Endodermal cell (in vitro differentiated cells): ENCODE measurements around the gene ATP6V1D. TPM values are rescaled to one million over a fixed set of nuclear protein-coding genes. Genes with fewer than 3 reads are reported as not detected.
"Not testable (repeated sequence)": the region's sequence is repeated elsewhere in the genome, so short reads cannot be mapped to it uniquely, and the experiment has no call there.

Experiments
- DNase-seq: peaks from one replicate; pipeline ENCODE4 v3.0.0-alpha.2; 2017
- H3K27ac ChIP-seq: 2 replicates; pipeline ENCODE4 v1.5.1; 2013; ENCODE audit warnings: mild to moderate bottlenecking, low read depth, low read length, moderate library complexity
- H3K27me3 ChIP-seq: 2 replicates; pipeline ENCODE4 v1.6.1; 2013; ENCODE audit warnings: mild to moderate bottlenecking, low read length, moderate library complexity; ENCODE audit not compliant: insufficient read depth, control insufficient read depth, poor library complexity, severe bottlenecking
- H3K36me3 ChIP-seq: 2 replicates; pipeline ENCODE4 v1.7.0; 2013; ENCODE audit warnings: mild to moderate bottlenecking, low read length, moderate library complexity; ENCODE audit not compliant: control insufficient read depth, insufficient read depth
- H3K4me1 ChIP-seq: one replicate; pipeline ENCODE4 v1.7.0; 2013; ENCODE audit warnings: low read length; ENCODE audit not compliant: control insufficient read depth, insufficient read depth
- H3K4me3 ChIP-seq: 2 replicates; pipeline ENCODE4 v1.5.1; 2013; ENCODE audit warnings: mild to moderate bottlenecking, low read length, moderate library complexity
- H3K9ac ChIP-seq: 2 replicates; pipeline ENCODE4 v1.6.1; 2013; ENCODE audit warnings: mild to moderate bottlenecking, low read length, moderate library complexity; ENCODE audit not compliant: poor library complexity, severe bottlenecking; ENCODE audit errors: extremely low read depth
- H3K9me3 ChIP-seq: 2 replicates; pipeline ENCODE4 v1.6.1; 2013; ENCODE audit warnings: mild to moderate bottlenecking, low read length, moderate library complexity; ENCODE audit not compliant: control insufficient read depth
- H3K27ac Mint-ChIP-seq: 2 replicates; pipeline ENCODE4 v1.8.0; 2020; ENCODE audit warnings: mixed read lengths
- H3K27me3 Mint-ChIP-seq: 2 replicates; pipeline ENCODE4 v1.8.0; 2021; ENCODE audit warnings: mild to moderate bottlenecking, mixed read lengths; ENCODE audit not compliant: insufficient read depth
- H3K36me3 Mint-ChIP-seq: 2 replicates; pipeline ENCODE4 v1.8.0; 2020; ENCODE audit warnings: low read depth, mixed read lengths
- H3K4me1 Mint-ChIP-seq: 2 replicates; pipeline ENCODE4 v1.8.0; 2020; ENCODE audit warnings: mixed read lengths
- H3K4me3 Mint-ChIP-seq: 2 replicates; pipeline ENCODE4 v1.8.0; 2020; ENCODE audit warnings: mild to moderate bottlenecking, moderate library complexity, mixed read lengths
- H3K9me3 Mint-ChIP-seq: 2 replicates; pipeline ENCODE4 v1.8.0; 2020; ENCODE audit warnings: mild to moderate bottlenecking, mixed read lengths
- WGBS, 2 experiments: methylation state at CpG; one replicate each; pipeline versions ENCODE4 v1.1.5 to v1.1.7; 2013; ENCODE audit warnings: missing lambda C conversion rate in 2 of 2, mixed read lengths in 1 of 2; ENCODE audit not compliant: insufficient coverage in 1 of 2, insufficient read length in 1 of 2; 5-methylcytosine and 5-hydroxymethylcytosine counted together
- total RNA-seq, 2 donors: library from RNA; stranded (reverse); fragmentation: NEBNext Ultra II Directional in 1 of 2; extraction: Animal tissue kit (Norgen Biotek cat#: 25700) in 1 of 2; gene quantifications; 2 replicates in 1 of 2; 3 replicates in 1 of 2; pipeline ENCODE4 v1.2.1, GENCODE V29; 2021
- TF ChIP-seq, protein P1 (sequence below): fragments of 200-600 bp; sonication (generic); conservative IDR thresholded peaks from 2 replicates; pipeline ENCODE4 v1.5.0; 2021; ENCODE audit warnings: antibody characterized with exemption, mild to moderate bottlenecking

The ATP6V1D gene
- total RNA-seq, 2 donors from 2014 or later = 82.2 to 108 TPM

DNA sequence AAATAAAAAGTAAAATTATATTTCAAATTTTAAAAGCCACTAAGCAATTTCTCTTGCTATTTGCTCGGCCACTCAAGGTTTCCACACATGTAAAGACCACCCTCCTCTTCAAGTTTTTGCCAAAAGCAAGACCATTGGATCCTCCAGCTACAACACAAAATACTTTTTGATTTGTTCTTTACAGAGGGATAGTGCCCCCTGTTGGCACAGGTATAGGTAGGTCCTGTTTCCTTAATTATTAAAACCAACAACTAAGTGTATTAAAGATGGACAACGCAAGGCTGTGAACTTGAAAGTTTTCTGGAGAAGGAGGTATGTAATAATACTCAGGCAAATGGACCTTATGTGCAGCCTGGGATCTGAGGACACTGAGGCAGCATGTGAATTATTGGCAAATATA is 23.8 kb downstream of the ATP6V1D start:
- Mint-ChIP-seq H3K4me1 (peaks cover 7% of the 10 kb centered on the region), H3K27me3 (no peaks in the 10 kb centered on the region), H3K4me3 (no peak overlapping the region), H3K9me3 (peaks cover 6% of the 10 kb centered on the region), H3K36me3 (peaks cover 71% of the 10 kb centered on the region), H3K27ac (no peak overlapping the region)
- Histone ChIP-seq H3K27ac (no peak overlapping the region), H3K9me3 (peaks cover 8% of the 10 kb centered on the region), H3K9ac (no peak overlapping the region), H3K4me3 (no peak overlapping the region), H3K36me3 (peaks cover 92% of the 10 kb centered on the region), H3K27me3 (no peaks in the 10 kb centered on the region), H3K4me1 (peaks cover 3% of the 10 kb centered on the region)
- DNase-seq = peak; percentile 59
- WGBS, 2 experiments = 95 to 100% methylated on average over 1 to 2 of the region's 2 CpGs
- TF ChIP-seq, protein P1, sequence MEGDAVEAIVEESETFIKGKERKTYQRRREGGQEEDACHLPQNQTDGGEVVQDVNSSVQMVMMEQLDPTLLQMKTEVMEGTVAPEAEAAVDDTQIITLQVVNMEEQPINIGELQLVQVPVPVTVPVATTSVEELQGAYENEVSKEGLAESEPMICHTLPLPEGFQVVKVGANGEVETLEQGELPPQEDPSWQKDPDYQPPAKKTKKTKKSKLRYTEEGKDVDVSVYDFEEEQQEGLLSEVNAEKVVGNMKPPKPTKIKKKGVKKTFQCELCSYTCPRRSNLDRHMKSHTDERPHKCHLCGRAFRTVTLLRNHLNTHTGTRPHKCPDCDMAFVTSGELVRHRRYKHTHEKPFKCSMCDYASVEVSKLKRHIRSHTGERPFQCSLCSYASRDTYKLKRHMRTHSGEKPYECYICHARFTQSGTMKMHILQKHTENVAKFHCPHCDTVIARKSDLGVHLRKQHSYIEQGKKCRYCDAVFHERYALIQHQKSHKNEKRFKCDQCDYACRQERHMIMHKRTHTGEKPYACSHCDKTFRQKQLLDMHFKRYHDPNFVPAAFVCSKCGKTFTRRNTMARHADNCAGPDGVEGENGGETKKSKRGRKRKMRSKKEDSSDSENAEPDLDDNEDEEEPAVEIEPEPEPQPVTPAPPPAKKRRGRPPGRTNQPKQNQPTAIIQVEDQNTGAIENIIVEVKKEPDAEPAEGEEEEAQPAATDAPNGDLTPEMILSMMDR = peak; percentile 82

DNA sequence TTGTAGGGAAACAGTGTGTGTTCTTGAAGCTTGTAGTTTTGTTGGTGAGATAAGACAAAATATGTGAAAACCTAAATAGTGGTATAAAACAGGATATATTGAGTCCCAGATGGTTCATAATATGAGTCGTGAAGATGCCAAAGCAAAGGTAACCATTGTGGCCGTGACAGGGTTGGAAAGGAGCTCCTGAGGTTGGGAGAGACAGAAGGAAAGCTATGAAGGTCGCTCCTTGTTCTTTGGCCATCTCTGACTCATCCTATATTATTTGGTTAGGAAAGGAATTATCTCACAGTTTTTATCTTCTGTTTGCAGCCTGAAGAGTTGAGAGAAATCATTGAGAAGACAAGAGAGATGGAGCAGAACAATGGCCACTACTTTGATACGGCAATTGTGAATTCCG is 27.1 kb downstream of the ATP6V1D start:
- no peak overlapping the region for H3K4me3 ChIP-seq
- peaks cover 7% of the 10 kb centered on the region for H3K4me1 Mint-ChIP-seq
- no peaks in the 10 kb centered on the region for H3K27me3 Mint-ChIP-seq
- 81 to 92% methylated on average over 4 to 5 of the region's 5 CpGs for WGBS, 2 experiments
- H3K4me1 ChIP-seq = peaks cover 3% of the 10 kb centered on the region
- no peaks in the 10 kb centered on the region for H3K27me3 ChIP-seq
- H3K9me3 Mint-ChIP-seq = peaks cover 5% of the 10 kb centered on the region
- DNase-seq = no peak
- H3K27ac Mint-ChIP-seq = no peak overlapping the region
- H3K27ac ChIP-seq = no peak overlapping the region
- H3K36me3 Mint-ChIP-seq = peaks cover 69% of the 10 kb centered on the region
- peaks cover 70% of the 10 kb centered on the region for H3K36me3 ChIP-seq
- H3K4me3 Mint-ChIP-seq = no peak overlapping the region
- TF ChIP-seq, protein P1 = no peak
- no peak overlapping the region for H3K9ac ChIP-seq
- H3K9me3 ChIP-seq = no peaks in the 10 kb centered on the region

DNA sequence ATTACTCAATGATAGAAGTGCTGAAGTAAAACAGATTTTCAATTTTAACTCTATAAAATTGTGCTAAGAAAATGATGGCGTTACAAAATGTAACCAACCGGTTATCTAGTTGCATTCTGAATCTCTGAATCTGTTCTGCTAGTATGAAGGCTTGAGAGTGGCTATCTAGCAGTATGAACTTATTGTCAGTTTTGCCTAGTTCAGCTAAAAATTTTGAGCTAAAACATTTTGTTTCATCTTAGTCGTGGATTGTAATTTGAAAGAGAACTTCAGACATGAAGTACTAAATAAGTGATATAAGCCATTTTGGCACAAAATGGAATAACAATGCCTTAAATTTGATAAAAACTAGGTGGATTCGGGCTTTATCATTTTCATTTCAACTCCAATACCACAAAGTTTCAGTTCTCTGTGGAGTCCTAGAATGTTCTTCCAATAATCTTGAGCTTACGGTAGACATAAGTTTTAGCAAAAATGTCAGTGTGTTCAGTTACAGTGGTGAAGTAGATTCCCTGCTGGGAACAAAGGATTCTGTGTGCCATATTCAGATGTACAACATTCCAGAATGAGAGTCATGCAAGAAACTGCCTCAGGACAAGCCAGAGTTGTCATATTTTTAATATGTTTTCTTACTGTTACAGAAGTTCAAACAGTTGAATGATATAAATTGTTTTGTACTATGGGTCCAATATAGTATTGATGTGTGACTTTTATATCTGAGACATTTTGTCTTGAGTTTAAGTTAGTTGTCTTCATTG is 28.1 kb downstream of the ATP6V1D start:
- H3K4me3 Mint-ChIP-seq = no peak overlapping the region
- peaks cover 8% of the 10 kb centered on the region for H3K9me3 Mint-ChIP-seq
- peaks cover 67% of the 10 kb centered on the region for H3K36me3 ChIP-seq
- H3K27ac Mint-ChIP-seq = no peak overlapping the region
- no peak for DNase-seq
- peaks cover 3% of the 10 kb centered on the region for H3K4me1 ChIP-seq
- H3K27me3 ChIP-seq = no peaks in the 10 kb centered on the region
- H3K27ac ChIP-seq = no peak overlapping the region
- peaks cover 70% of the 10 kb centered on the region for H3K36me3 Mint-ChIP-seq
- TF ChIP-seq, protein P1 = no peak
- 97 to 100% methylated on average over 3 to 5 of the region's 5 CpGs for WGBS, 2 experiments
- no peak overlapping the region for H3K9ac ChIP-seq
- H3K4me3 ChIP-seq = no peak overlapping the region
- no peaks in the 10 kb centered on the region for H3K9me3 ChIP-seq
- H3K4me1 Mint-ChIP-seq = peaks cover 7% of the 10 kb centered on the region
- no peaks in the 10 kb centered on the region for H3K27me3 Mint-ChIP-seq

DNA sequence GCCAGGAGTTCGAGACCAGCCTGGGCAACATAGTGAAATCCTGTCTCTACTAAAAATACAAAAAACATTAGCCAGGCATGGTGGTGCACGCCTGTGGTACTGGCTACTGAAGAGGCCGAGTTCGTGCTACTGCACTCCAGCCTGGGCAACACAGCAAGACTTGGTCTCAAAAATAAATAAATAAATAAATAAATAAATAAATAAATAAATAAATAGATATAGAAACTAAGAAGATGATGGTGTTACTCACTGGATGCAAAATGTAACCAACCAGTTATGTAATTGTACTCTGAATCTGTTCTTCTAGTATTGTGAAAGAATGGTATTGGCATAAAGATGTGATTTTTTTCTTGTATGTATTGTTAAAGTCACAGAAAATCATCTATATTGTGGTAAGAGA is 29.9 kb downstream of the ATP6V1D start:
- not testable (repeated sequence) for H3K27ac ChIP-seq, DNase-seq, H3K4me3 ChIP-seq, H3K9me3 ChIP-seq, H3K27ac Mint-ChIP-seq, H3K9ac ChIP-seq, H3K4me1 Mint-ChIP-seq, H3K27me3 Mint-ChIP-seq, H3K27me3 ChIP-seq, H3K4me1 ChIP-seq, H3K4me3 Mint-ChIP-seq, H3K9me3 Mint-ChIP-seq
- WGBS, 2 experiments = 95 to 100% methylated on average over 1 to 4 of the region's 4 CpGs
- peaks cover 67% of the 10 kb centered on the region for H3K36me3 Mint-ChIP-seq
- H3K36me3 ChIP-seq = peaks cover 60% of the 10 kb centered on the region
